PC-3 (cell line): Measurements from ENCODE around the gene AGXT. TPM values are rescaled to one million over a fixed set of nuclear protein-coding genes. Genes with fewer than 3 reads are reported as not detected.

ENCODE experiments used
- ATAC-seq: fragments of 200-7000 bp; cut with Tn5 transposase; 2 replicates; pipeline ENCODE4 v1.9.1; 2020; ENCODE audit warnings: mild to moderate bottlenecking, moderate library complexity
- BruUV-seq: library from RNA; stranded (reverse); fragments of 400-500 nt; replicated peaks from 2 replicates; lab custom pipeline; 2021; lab: Mats Ljungman, UMichigan
- CTCF ChIA-PET: fragments of 300-600 bp; sonication (Branson Sonifier 250); formaldehyde crosslinking; loops from one replicate; lab custom pipeline; 2022; ENCODE audit warnings: antibody characterized with exemption; lab: Charles Lee
- POLR2A ChIA-PET: fragments of 300-600 bp; sonication (Branson Sonifier 250); formaldehyde crosslinking; loops from one replicate; lab custom pipeline; 2022; ENCODE audit warnings: antibody characterized with exemption; ENCODE audit not compliant: unreplicated experiment; lab: Charles Lee
- DNase-seq: peaks from one replicate; pipeline ENCODE4 v3.0.0-alpha.2; 2015
- H2AFZ ChIP-seq: fragments of 300-600 bp; sonication (generic); 2 replicates; pipeline ENCODE4 v1.6.0; 2016; ENCODE audit warnings: antibody characterized with exemption, low read length
- H3F3A ChIP-seq: fragments of 300-600 bp; sonication (generic); one replicate; pipeline ENCODE4 v1.6.0; 2017; ENCODE audit warnings: antibody characterized with exemption, low read length, control low read depth, mild to moderate bottlenecking; ENCODE audit not compliant: unreplicated experiment
- H3K27ac ChIP-seq: fragments of 300-600 bp; sonication (generic); 2 replicates; pipeline ENCODE4 v1.5.1; 2016; ENCODE audit warnings: mild to moderate bottlenecking, low read length
- H3K27me3 ChIP-seq: fragments of 300-600 bp; sonication (generic); 2 replicates; pipeline ENCODE4 v1.6.1; 2016; ENCODE audit warnings: low read length, mixed read lengths
- H3K36me3 ChIP-seq: fragments of 300-600 bp; sonication (generic); 2 replicates; pipeline ENCODE4 v1.6.1; 2016; ENCODE audit warnings: low read depth, mixed run types, low read length, mixed read lengths
- H3K4me1 ChIP-seq: fragments of 300-600 bp; sonication (generic); 2 replicates; pipeline ENCODE4 v1.5.1; 2016; ENCODE audit warnings: low read length; ENCODE audit not compliant: insufficient read depth
- H3K4me2 ChIP-seq: fragments of 300-600 bp; sonication (generic); 2 replicates; pipeline ENCODE4 v1.6.0; 2016; ENCODE audit warnings: low read length
- H3K4me3 ChIP-seq: fragments of 300-600 bp; sonication (generic); 2 replicates; pipeline ENCODE4 v1.5.1; 2016; ENCODE audit warnings: mild to moderate bottlenecking, low read length, mixed read lengths
- H3K79me2 ChIP-seq: fragments of 300-600 bp; sonication (generic); 2 replicates; pipeline ENCODE4 v1.6.1; 2017; ENCODE audit warnings: low read length, mixed read lengths
- H3K9ac ChIP-seq: fragments of 300-600 bp; sonication (generic); 2 replicates; pipeline ENCODE4 v1.6.0; 2016; ENCODE audit warnings: mild to moderate bottlenecking, low read length
- H3K9me2 ChIP-seq: fragments of 300-600 bp; sonication (generic); replicated peaks from 2 replicates; pipeline ENCODE4 v1.6.1; 2016; ENCODE audit warnings: mixed run types, low read length, mixed read lengths
- H3K9me3 ChIP-seq: fragments of 300-600 bp; sonication (generic); 2 replicates; pipeline ENCODE4 v1.6.1; 2016; ENCODE audit warnings: low read length, mixed read lengths
- H4K20me1 ChIP-seq: fragments of 300-600 bp; sonication (generic); 2 replicates; pipeline ENCODE4 v1.6.1; 2016; ENCODE audit warnings: low read length, mixed read lengths
- CTCF ChIP-seq: fragments of 300-600 bp; sonication (generic); conservative IDR thresholded peaks from 2 replicates; pipeline ENCODE4 v1.5.1; 2017; ENCODE audit warnings: antibody characterized with exemption, low read depth, mild to moderate bottlenecking, low read length
- EZH2 ChIP-seq: fragments of 300-600 bp; sonication (generic); IDR thresholded peaks from one replicate; pipeline ENCODE4 v1.6.1; 2017; ENCODE audit warnings: antibody characterized with exemption, mild to moderate bottlenecking, low read length; ENCODE audit not compliant: unreplicated experiment
- EZH2phosphoT487 ChIP-seq: fragments of 300-600 bp; sonication (generic); IDR thresholded peaks from 2 replicates; pipeline ENCODE4 v1.6.1; 2018; ENCODE audit warnings: mild to moderate bottlenecking, antibody characterized with exemption, low read length, borderline replicate concordance
- intact Hi-C: fragments of 100-400 bp; cut with micrococcal nuclease; formaldehyde crosslinking; loops from 2 replicates; pipeline ENCODE4 v1.9.0; 2023
- total RNA-seq: library from RNA; depleted of rRNA; stranded (reverse); fragments of >200 nt; gene quantifications from 2 replicates; pipeline ENCODE4 v1.2.3, GENCODE V29; 2014

Gene AGXT
- total RNA-seq, 1 experiment from 2014 or later: not detected

GRCh38 chr2:240892925-240893324 lies 24.3 kb downstream of the AGXT start:
- TF ChIP-seq EZH2 (no peak), EZH2phosphoT487 (no peak), CTCF (no peak)
- BruUV-seq: no TSS peak
- ATAC-seq: no peak
- no peak overlapping the region for H3K4me2 ChIP-seq
- no peaks in the 10 kb centered on the region for H4K20me1 ChIP-seq
- no peak overlapping the region for H3K4me3 ChIP-seq
- no peaks in the 10 kb centered on the region for H3K79me2 ChIP-seq
- H3K36me3 ChIP-seq: no peaks in the 10 kb centered on the region
- ChIA-PET CTCF (no interaction called here), POLR2A (no interaction called here)
- intact Hi-C loops: no loop called here
- no peaks in the 10 kb centered on the region for H3K9me3 ChIP-seq
- H3K9me2 ChIP-seq: no peaks in the 10 kb centered on the region
- no peaks in the 10 kb centered on the region for H3F3A ChIP-seq
- peaks cover 17% of the 10 kb centered on the region for H3K4me1 ChIP-seq
- H2AFZ ChIP-seq: no peak overlapping the region
- DNase-seq: no peak
- H3K27ac ChIP-seq: no peak overlapping the region
- no peak overlapping the region for H3K9ac ChIP-seq
- H3K27me3 ChIP-seq: no peaks in the 10 kb centered on the region

- POLR2A ChIA-PET: no interaction called here
- H3K27ac ChIP-seq: no peak overlapping the region
- CTCF ChIA-PET: no interaction called here
- H2AFZ ChIP-seq: no peak overlapping the region
- no peak overlapping the region for H3K9ac ChIP-seq
- DNase-seq: peak; percentile 38
- H3K4me1 ChIP-seq: peaks cover 20% of the 10 kb centered on the region
- H3K79me2 ChIP-seq: no peaks in the 10 kb centered on the region
- H3K4me3 ChIP-seq: no peak overlapping the region
- no peak for ATAC-seq
- H3K4me2 ChIP-seq: no peak overlapping the region
- H3K9me3 ChIP-seq: no peaks in the 10 kb centered on the region
- intact Hi-C loops: no loop called here
- H3K9me2 ChIP-seq: no peaks in the 10 kb centered on the region
- H3K27me3 ChIP-seq: no peaks in the 10 kb centered on the region
- BruUV-seq: no TSS peak
- no peaks in the 10 kb centered on the region for H3F3A ChIP-seq
- H3K36me3 ChIP-seq: no peaks in the 10 kb centered on the region
- TF ChIP-seq EZH2phosphoT487: no peak
- TF ChIP-seq EZH2: no peak
- no peak for TF ChIP-seq CTCF
- no peaks in the 10 kb centered on the region for H4K20me1 ChIP-seq
These were observed 24.8 kb downstream of the AGXT start for GRCh38 chr2:240893363-240893844.

- H3K9me3 ChIP-seq: no peaks in the 10 kb centered on the region
- H3K27ac ChIP-seq: no peak overlapping the region
- intact Hi-C loops: no loop called here
- H3K4me2 ChIP-seq: no peak overlapping the region
- H3K4me3 ChIP-seq: no peak overlapping the region
- ATAC-seq (no peak), DNase-seq (no peak)
- H3K27me3 ChIP-seq: no peaks in the 10 kb centered on the region
- POLR2A ChIA-PET: no interaction called here
- H2AFZ ChIP-seq: no peak overlapping the region
- TF ChIP-seq EZH2 (no peak), CTCF (no peak), EZH2phosphoT487 (no peak)
- H4K20me1 ChIP-seq: no peaks in the 10 kb centered on the region
- CTCF ChIA-PET: no interaction called here
- no peaks in the 10 kb centered on the region for H3F3A ChIP-seq
- H3K9me2 ChIP-seq: no peaks in the 10 kb centered on the region
- peaks cover 20% of the 10 kb centered on the region for H3K4me1 ChIP-seq
- BruUV-seq: no TSS peak
- H3K36me3 ChIP-seq: no peaks in the 10 kb centered on the region
- no peaks in the 10 kb centered on the region for H3K79me2 ChIP-seq
- H3K9ac ChIP-seq: no peak overlapping the region
These were observed 25.4 kb downstream of the AGXT start for GRCh38 chr2:240894006-240894405.
